Measurements from ENCODE around the gene GPR68.
A peak's percentile ranks its signal among the peaks of the same experiment; 100 is the strongest.

The GPR68 gene

GRCh38 chr14:91261986-91262549 lies 17.6 kb upstream of the GPR68 start:
- Histone ChIP-seq H3K4me3 (ENCODE audit: low read length) (no peak overlapping the region), H3K27ac (ENCODE audit: low read depth, low read length) (no peak overlapping the region), H3K9me3 (ENCODE audit: insufficient read depth, low read depth, low read length) (no peaks in the 10 kb centered on the region), H3K27me3 (ENCODE audit: insufficient read depth, low read length) (peaks cover 31% of the 10 kb centered on the region), H3K4me1 (ENCODE audit: insufficient read depth, low read length) (peaks cover 7% of the 10 kb centered on the region; the same call in 1 of the 2 replicates), H3K9ac (ENCODE audit: low read depth, low read length) (no peak overlapping the region), H3K36me3 (ENCODE audit: insufficient read depth, low read length) (no peaks in the 10 kb centered on the region)
- 95% methylated on average over 11 of the region's 11 CpGs for WGBS

DNA sequence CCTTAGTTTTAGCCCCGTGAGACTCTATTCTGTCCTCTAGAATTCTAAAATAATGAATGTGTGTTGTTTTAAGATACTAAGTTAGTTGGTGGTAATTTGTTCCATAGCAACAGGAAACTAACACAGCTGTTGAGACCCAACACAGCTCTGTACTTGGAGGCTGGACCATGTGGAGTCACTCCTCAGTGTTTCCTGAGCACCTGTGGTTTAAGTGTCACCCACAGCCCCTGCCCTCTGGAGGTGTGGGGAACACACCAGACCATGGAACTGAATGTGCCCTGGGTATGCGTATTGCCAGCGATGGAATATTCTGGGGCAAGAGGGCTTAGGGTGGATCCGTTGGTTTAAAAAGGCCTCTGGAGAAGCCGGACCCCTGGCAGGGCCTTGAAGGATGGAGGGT lies 16.6 kb upstream of the GPR68 start:
- H3K9ac ChIP-seq (ENCODE audit: low read depth, low read length) = no peak overlapping the region
- H3K4me1 ChIP-seq (ENCODE audit: insufficient read depth, low read length) = peaks cover 10% of the 10 kb centered on the region; the same call in 1 of the 2 replicates
- no peak overlapping the region for H3K4me3 ChIP-seq (ENCODE audit: low read length)
- H3K9me3 ChIP-seq (ENCODE audit: insufficient read depth, low read depth, low read length) = no peaks in the 10 kb centered on the region
- no peaks in the 10 kb centered on the region for H3K36me3 ChIP-seq (ENCODE audit: insufficient read depth, low read length)
- H3K27me3 ChIP-seq (ENCODE audit: insufficient read depth, low read length) = peaks cover 31% of the 10 kb centered on the region
- H3K27ac ChIP-seq (ENCODE audit: low read depth, low read length) = no peak overlapping the region
- WGBS = 94% methylated on average over 5 of the region's 5 CpGs

GRCh38 chr14:91258876-91259275 lies 14.4 kb upstream of the GPR68 start:
- peaks cover 10% of the 10 kb centered on the region; the same call in 1 of the 2 replicates for H3K4me1 ChIP-seq (ENCODE audit: insufficient read depth, low read length)
- peaks cover 15% of the 10 kb centered on the region for H3K27me3 ChIP-seq (ENCODE audit: insufficient read depth, low read length)
- 88% methylated on average over 3 of the region's 3 CpGs for WGBS
- no peak overlapping the region for H3K9ac ChIP-seq (ENCODE audit: low read depth, low read length)
- H3K36me3 ChIP-seq (ENCODE audit: insufficient read depth, low read length) = no peaks in the 10 kb centered on the region
- no peak overlapping the region for H3K4me3 ChIP-seq (ENCODE audit: low read length)
- H3K27ac ChIP-seq (ENCODE audit: low read depth, low read length) = no peak overlapping the region
- no peaks in the 10 kb centered on the region for H3K9me3 ChIP-seq (ENCODE audit: insufficient read depth, low read depth, low read length)

- peaks cover 13% of the 10 kb centered on the region for H3K27me3 ChIP-seq (ENCODE audit: insufficient read depth, low read length)
- no peak overlapping the region for H3K9ac ChIP-seq (ENCODE audit: low read depth, low read length)
- H3K4me1 ChIP-seq (ENCODE audit: insufficient read depth, low read length) = peaks cover 10% of the 10 kb centered on the region; the same call in 1 of the 2 replicates
- H3K9me3 ChIP-seq (ENCODE audit: insufficient read depth, low read depth, low read length) = no peaks in the 10 kb centered on the region
- no peak overlapping the region for H3K27ac ChIP-seq (ENCODE audit: low read depth, low read length)
- no peak overlapping the region for H3K4me3 ChIP-seq (ENCODE audit: low read length)
- WGBS = 89% methylated on average over 16 of the region's 16 CpGs
- H3K36me3 ChIP-seq (ENCODE audit: insufficient read depth, low read length) = no peaks in the 10 kb centered on the region
Measured at GRCh38 chr14:91258011-91258618, 13.6 kb upstream of the GPR68 start.

DNA sequence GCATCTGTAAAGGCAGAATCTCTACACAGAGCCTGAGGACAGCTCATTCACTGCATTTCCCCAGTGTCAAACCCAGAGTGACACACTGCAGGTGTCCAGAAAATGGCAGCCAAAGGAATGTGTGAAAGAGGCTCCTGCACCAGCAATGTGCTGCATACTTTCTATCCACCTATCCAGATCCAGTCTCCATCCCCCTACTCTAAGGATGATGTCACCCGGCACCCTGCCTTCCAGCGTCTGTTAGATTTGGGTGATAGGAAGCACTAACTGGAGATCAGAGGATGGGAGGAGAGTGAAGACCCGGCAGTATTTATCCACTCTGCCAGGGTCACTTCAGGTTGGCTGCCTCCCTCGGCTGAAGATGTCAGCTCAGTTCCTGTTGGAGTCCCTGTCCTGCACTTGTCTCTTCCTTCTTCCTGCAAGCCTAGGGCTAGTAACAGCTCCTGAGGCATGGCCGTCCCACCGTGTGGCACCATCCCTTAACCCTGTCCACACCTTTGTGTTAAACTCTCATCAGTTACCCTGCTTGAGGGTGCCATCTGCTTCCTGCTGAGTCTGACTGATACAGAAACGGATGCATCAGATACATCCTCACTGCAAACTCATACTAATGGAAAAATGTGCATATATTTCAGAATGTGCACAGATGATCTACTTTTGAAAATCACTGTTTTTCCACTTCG lies 13.0 kb upstream of the GPR68 start:
- H3K4me3 ChIP-seq (ENCODE audit: low read length) = no peak overlapping the region
- no peak overlapping the region for H3K9ac ChIP-seq (ENCODE audit: low read depth, low read length)
- no peaks in the 10 kb centered on the region for H3K36me3 ChIP-seq (ENCODE audit: insufficient read depth, low read length)
- H3K4me1 ChIP-seq (ENCODE audit: insufficient read depth, low read length) = peaks cover 10% of the 10 kb centered on the region; the same call in 1 of the 2 replicates
- H3K27ac ChIP-seq (ENCODE audit: low read depth, low read length) = no peak overlapping the region
- peaks cover 17% of the 10 kb centered on the region for H3K27me3 ChIP-seq (ENCODE audit: insufficient read depth, low read length)
- no peaks in the 10 kb centered on the region for H3K9me3 ChIP-seq (ENCODE audit: insufficient read depth, low read depth, low read length)
- WGBS = 66% methylated on average over 8 of the region's 8 CpGs

GRCh38 chr14:91256661-91257060 lies 12.2 kb upstream of the GPR68 start:
- peaks cover 10% of the 10 kb centered on the region; the same call in 1 of the 2 replicates for H3K4me1 ChIP-seq (ENCODE audit: insufficient read depth, low read length)
- 94% methylated on average over 1 of the region's 1 CpG for WGBS
- no peak overlapping the region for H3K9ac ChIP-seq (ENCODE audit: low read depth, low read length)
- peaks cover 18% of the 10 kb centered on the region for H3K27me3 ChIP-seq (ENCODE audit: insufficient read depth, low read length)
- no peak overlapping the region for H3K27ac ChIP-seq (ENCODE audit: low read depth, low read length)
- no peaks in the 10 kb centered on the region for H3K9me3 ChIP-seq (ENCODE audit: insufficient read depth, low read depth, low read length)
- H3K36me3 ChIP-seq (ENCODE audit: insufficient read depth, low read length) = no peaks in the 10 kb centered on the region
- H3K4me3 ChIP-seq (ENCODE audit: low read length) = no peak overlapping the region

- Histone ChIP-seq H3K27me3 (ENCODE audit: insufficient read depth, low read length) (peaks cover 18% of the 10 kb centered on the region), H3K9me3 (ENCODE audit: insufficient read depth, low read depth, low read length) (no peaks in the 10 kb centered on the region), H3K4me1 (ENCODE audit: insufficient read depth, low read length) (peaks cover 10% of the 10 kb centered on the region; the same call in 1 of the 2 replicates), H3K4me3 (ENCODE audit: low read length) (no peak overlapping the region), H3K9ac (ENCODE audit: low read depth, low read length) (no peak overlapping the region), H3K27ac (ENCODE audit: low read depth, low read length) (no peak overlapping the region), H3K36me3 (ENCODE audit: insufficient read depth, low read length) (no peaks in the 10 kb centered on the region)
- WGBS = 87% methylated on average over 9 of the region's 9 CpGs
Measured at GRCh38 chr14:91255026-91255695, 10.7 kb upstream of the GPR68 start.

DNA sequence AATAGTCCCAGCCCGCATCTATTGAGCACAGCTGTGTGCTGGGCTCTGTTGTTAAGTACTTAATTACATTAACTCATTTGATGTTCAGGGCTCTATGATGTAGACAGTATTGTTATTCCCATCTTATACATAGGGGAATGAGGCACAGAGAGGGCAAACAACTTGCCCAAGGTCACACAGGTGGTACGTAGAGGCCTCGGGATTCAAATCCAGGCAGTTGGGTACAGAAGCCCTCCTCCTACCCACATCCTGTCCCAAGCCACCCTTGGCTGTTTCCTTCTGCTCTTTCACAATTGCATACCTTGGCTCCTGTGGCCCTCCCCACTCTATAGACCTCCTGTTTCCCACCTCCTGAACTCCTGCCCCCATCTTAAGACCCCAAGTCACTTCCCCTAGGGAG lies 10.0 kb upstream of the GPR68 start:
- no peaks in the 10 kb centered on the region for H3K9me3 ChIP-seq (ENCODE audit: insufficient read depth, low read depth, low read length)
- H3K27me3 ChIP-seq (ENCODE audit: insufficient read depth, low read length) = peaks cover 18% of the 10 kb centered on the region
- no peak overlapping the region for H3K9ac ChIP-seq (ENCODE audit: low read depth, low read length)
- H3K4me1 ChIP-seq (ENCODE audit: insufficient read depth, low read length) = peaks cover 10% of the 10 kb centered on the region; the same call in 1 of the 2 replicates
- no peaks in the 10 kb centered on the region for H3K36me3 ChIP-seq (ENCODE audit: insufficient read depth, low read length)
- H3K4me3 ChIP-seq (ENCODE audit: low read length) = no peak overlapping the region
- H3K27ac ChIP-seq (ENCODE audit: low read depth, low read length) = no peak overlapping the region
- 84% methylated on average over 2 of the region's 3 CpGs for WGBS

DNA sequence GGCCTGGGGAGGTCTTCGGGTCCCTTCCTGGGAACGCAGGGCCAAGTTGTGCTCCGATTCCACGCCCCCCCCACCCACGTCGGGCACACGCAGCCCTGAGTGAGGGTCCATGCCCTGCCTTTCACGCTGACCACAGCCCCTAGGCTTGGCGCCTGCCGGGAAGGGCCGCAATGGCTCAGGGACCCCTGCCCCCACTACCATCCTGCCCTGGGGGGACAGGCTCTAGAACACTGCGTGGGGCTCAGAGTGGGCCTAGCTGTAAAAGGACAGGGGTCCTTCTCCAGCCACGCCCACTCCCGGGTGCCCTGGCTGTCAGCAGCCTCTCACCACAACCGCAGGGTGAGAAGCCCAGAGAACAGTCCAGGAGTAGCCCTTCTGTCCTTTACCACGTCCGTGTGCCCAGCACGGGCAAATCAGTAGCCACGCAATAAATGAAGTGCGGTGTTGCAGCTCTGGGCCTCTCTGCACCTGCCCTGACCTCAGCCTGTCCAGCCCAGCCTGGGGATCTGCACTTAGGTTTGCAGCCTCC lies 9.4 kb upstream of the GPR68 start:
- Histone ChIP-seq H3K9ac (ENCODE audit: low read depth, low read length) (peak overlapping the region; percentile 67), H3K27ac (ENCODE audit: low read depth, low read length) (no peak overlapping the region), H3K36me3 (ENCODE audit: insufficient read depth, low read length) (no peaks in the 10 kb centered on the region), H3K9me3 (ENCODE audit: insufficient read depth, low read depth, low read length) (no peaks in the 10 kb centered on the region), H3K27me3 (ENCODE audit: insufficient read depth, low read length) (peaks cover 18% of the 10 kb centered on the region), H3K4me1 (ENCODE audit: insufficient read depth, low read length) (peaks cover 10% of the 10 kb centered on the region; the same call in 1 of the 2 replicates), H3K4me3 (ENCODE audit: low read length) (peak overlapping the region; percentile 57)
- 17% methylated on average over 20 of the region's 20 CpGs for WGBS

DNA sequence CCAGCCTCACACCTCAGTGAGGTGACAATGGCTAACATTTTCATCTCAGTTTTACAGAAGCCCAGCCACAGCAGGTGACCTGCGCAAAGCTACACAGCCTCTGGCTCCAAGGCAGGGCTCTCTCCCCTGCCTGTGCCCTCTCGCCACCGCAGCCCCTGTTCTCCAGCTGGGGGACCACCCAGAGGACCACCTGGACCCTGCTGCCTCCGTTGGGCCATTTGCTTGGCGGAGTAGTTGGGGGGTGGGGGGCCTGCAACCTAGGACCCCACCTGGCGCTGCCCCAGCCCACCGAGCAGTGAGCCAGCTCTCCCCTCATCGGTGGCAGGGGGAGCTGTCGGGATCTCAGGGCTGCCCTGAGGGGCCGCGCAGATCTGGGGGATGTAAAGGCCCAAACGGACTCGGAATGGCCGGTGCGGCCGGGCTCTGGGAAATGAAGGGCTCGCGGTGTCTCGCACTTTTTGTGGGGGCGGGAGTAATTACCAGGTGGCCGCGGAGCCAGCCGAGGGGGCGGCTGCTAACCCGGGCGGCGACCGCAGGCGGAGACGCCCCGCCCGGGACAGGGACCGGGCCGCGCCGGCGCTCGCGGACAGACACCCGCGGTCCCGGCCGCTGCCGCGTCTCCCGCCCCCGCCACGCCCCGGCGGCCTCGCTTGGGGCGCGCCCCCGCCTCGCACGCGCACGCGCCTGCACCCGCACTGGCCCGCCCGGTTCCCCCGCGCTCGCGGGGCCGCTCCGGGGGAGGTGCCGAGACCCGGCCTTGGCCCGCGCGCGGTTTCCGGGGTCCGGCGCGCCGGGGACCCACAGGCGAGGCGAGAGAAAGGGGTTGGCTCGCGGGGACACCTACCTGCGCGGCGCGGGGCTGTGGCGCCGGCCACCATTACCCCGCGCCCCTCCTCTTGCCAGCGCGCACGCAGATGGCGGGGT lies 8.6 kb upstream of the GPR68 start:
- H3K27me3 ChIP-seq (ENCODE audit: insufficient read depth, low read length) = peaks cover 18% of the 10 kb centered on the region
- peaks cover 10% of the 10 kb centered on the region; the same call in 1 of the 2 replicates for H3K4me1 ChIP-seq (ENCODE audit: insufficient read depth, low read length)
- WGBS = 2% methylated on average over 95 of the region's 95 CpGs
- H3K36me3 ChIP-seq (ENCODE audit: insufficient read depth, low read length) = no peaks in the 10 kb centered on the region
- peak overlapping the region; percentile 57 for H3K4me3 ChIP-seq (ENCODE audit: low read length)
- no peaks in the 10 kb centered on the region for H3K9me3 ChIP-seq (ENCODE audit: insufficient read depth, low read depth, low read length)
- no peak overlapping the region for H3K27ac ChIP-seq (ENCODE audit: low read depth, low read length)
- peak overlapping the region; percentile 67 for H3K9ac ChIP-seq (ENCODE audit: low read depth, low read length)
